ENCODE results near the gene MNX1. TPM values are rescaled to one million over a fixed set of nuclear protein-coding genes. Genes with fewer than 3 reads are reported as not detected.

Gene MNX1
- total RNA-seq, 1 experiment from 2014 or later, result 1.2 TPM

- peaks cover 96% of the 10 kb centered on the region for H3K27me3 ChIP-seq (ENCODE audit: control insufficient read depth, insufficient read depth, low read length)
- no peaks in the 10 kb centered on the region for H3K36me3 ChIP-seq (replicated peaks; ENCODE audit: control insufficient read depth, insufficient read depth, low read length)
- peak; percentile 81 for DNase-seq
- H3K4me3 ChIP-seq (ENCODE audit: insufficient read depth, low read depth, low read length), result no peak overlapping the region
These were observed 3.4 kb upstream of the MNX1 start for GRCh38 chr7:157013602-157014549.

- Histone ChIP-seq H3K27me3 (ENCODE audit: control insufficient read depth, insufficient read depth, low read length) (peaks cover 96% of the 10 kb centered on the region), H3K4me3 (ENCODE audit: insufficient read depth, low read depth, low read length) (no peak overlapping the region), H3K36me3 (replicated peaks; ENCODE audit: control insufficient read depth, insufficient read depth, low read length) (no peaks in the 10 kb centered on the region)
- peak; percentile 56 for DNase-seq
These were observed 2.6 kb upstream of the MNX1 start for GRCh38 chr7:157013101-157013500.

GRCh38 chr7:157012113-157012547 lies 1.7 kb upstream of the MNX1 start:
- DNase-seq, result no peak
- peaks cover 96% of the 10 kb centered on the region for H3K27me3 ChIP-seq (ENCODE audit: control insufficient read depth, insufficient read depth, low read length)
- no peaks in the 10 kb centered on the region for H3K36me3 ChIP-seq (replicated peaks; ENCODE audit: control insufficient read depth, insufficient read depth, low read length)
- H3K4me3 ChIP-seq (ENCODE audit: insufficient read depth, low read depth, low read length), result no peak overlapping the region

DNA sequence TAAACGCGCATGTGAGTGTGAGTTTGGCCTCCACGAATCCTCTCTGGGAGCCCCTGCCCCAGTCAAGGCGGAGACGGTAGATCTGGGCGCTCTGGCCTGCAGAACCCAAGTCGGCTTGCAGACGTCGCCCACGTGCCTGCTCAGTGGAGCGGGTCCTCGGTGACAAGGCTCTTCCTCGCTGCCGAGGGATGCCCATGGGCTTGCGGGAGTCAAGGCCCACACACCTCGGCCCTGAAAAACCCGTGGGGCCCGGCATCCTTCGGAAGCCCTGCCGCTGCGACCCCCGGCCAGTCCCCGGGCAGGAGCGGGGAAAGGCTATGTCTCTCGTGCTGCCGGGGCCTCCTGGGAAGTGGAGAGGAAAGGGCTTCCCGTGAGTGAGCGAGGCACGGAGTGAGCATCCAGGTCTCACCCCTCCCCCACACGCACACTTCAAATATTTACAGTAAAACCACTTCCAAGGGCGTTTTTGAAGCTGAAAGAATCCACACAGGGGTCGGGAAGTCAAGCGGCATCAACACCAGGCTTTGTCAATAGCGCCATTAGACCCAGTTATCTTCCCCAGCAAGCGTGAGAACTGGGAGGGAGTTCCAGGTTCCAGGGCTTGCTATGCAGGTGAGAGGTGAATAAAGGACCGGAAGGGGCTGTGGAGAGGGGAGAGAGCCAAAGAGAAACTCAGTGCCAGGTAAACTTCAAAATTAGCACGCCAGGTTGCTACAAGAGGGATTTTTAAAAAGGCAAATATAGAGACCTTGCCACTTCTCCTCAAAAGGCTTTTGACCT lies 1.1 kb upstream of the MNX1 start:
- Histone ChIP-seq H3K27me3 (ENCODE audit: control insufficient read depth, insufficient read depth, low read length) (peaks cover 96% of the 10 kb centered on the region), H3K36me3 (replicated peaks; ENCODE audit: control insufficient read depth, insufficient read depth, low read length) (no peaks in the 10 kb centered on the region), H3K4me3 (ENCODE audit: insufficient read depth, low read depth, low read length) (peak overlapping the region; percentile 49)
- peak; percentile 78 for DNase-seq

DNA sequence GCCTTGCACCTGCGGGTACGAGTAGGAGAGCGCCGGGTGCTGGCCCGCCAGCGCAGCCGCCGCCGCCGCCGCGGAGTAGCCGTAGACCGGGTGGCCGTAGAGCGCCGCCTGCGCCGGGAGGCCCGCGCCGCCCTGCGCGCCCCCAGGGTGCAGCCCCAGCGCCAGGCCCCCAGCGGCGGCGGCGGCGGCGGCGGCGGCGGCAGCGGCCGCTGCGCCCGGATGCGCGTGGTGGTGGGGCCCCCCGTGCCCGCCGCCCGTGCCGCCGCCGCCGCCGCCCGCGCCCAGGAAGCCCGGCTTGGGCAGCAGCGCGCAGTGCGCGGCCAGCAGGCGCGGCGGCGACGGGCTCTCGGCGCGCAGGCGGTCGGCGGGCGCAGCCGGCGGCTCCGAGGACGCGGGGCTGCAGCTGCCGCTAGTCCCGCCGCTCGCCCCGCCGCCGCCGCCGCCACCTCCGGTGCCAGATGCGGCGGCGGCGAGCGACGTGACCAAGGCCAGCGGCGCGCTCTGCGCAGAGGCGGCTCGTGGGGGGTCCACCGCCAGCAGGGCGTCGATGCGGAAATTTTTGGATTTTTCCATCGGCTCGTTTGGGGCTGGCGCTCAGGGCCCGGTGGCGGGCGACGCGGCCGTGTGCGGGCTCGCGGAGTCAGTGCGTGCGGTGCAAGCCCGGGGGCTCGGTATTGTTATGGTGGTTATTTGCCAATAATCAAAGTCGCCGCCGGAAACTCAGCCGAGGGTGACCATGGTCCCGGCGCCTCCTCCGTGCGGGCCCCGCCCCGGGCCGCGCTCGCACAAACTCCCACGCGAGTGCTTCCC lies 480 bp downstream of the MNX1 start:
- H3K27me3 ChIP-seq (ENCODE audit: control insufficient read depth, insufficient read depth, low read length), result peaks cover 95% of the 10 kb centered on the region
- H3K4me3 ChIP-seq (ENCODE audit: insufficient read depth, low read depth, low read length), result peak overlapping the region; percentile 54
- H3K36me3 ChIP-seq (replicated peaks; ENCODE audit: control insufficient read depth, insufficient read depth, low read length), result no peaks in the 10 kb centered on the region
- peak; percentile 79 for DNase-seq

DNA sequence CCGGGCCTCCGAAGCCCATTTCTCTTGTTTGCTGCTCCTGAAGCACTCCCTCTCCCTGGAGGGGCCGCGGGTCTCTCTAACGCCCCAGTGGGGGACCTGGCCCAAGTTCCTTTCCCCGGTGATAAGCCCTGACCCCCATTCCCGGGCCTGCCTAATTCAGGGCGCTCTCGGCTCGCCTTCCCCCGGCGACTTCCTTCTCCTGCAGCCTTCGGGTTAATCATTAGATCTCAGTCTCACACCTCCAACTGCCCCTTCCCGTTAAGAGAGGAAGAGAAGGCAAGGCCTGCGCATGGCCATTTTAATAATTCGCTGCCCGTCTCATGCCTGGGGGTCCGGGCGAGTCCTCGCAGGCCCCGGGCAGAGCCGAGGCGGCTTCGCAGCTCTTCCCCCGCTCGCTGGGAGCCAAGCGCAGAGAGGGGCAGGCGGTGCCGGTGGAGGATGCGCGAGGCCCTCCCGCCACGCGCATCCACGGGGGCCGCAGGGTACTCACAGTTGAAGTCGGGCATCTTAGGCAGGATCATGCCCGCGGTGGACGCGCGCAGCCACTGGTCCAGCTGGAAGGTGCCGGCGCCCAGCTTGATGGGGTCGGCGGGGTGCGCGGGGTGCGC lies 1.2 kb downstream of the MNX1 start:
- peaks cover 95% of the 10 kb centered on the region for H3K27me3 ChIP-seq (ENCODE audit: control insufficient read depth, insufficient read depth, low read length)
- H3K4me3 ChIP-seq (ENCODE audit: insufficient read depth, low read depth, low read length), result peak overlapping the region; percentile 23; the same call in 1 of the 2 replicates
- peak; percentile 67 for DNase-seq
- H3K36me3 ChIP-seq (replicated peaks; ENCODE audit: control insufficient read depth, insufficient read depth, low read length), result no peaks in the 10 kb centered on the region

GRCh38 chr7:157008206-157009169 lies 2.0 kb downstream of the MNX1 start:
- Histone ChIP-seq H3K4me3 (ENCODE audit: insufficient read depth, low read depth, low read length) (peak overlapping the region; percentile 10; the same call in 1 of the 2 replicates), H3K36me3 (replicated peaks; ENCODE audit: control insufficient read depth, insufficient read depth, low read length) (no peaks in the 10 kb centered on the region), H3K27me3 (ENCODE audit: control insufficient read depth, insufficient read depth, low read length) (peaks cover 95% of the 10 kb centered on the region)
- peak; percentile 74 for DNase-seq

DNA sequence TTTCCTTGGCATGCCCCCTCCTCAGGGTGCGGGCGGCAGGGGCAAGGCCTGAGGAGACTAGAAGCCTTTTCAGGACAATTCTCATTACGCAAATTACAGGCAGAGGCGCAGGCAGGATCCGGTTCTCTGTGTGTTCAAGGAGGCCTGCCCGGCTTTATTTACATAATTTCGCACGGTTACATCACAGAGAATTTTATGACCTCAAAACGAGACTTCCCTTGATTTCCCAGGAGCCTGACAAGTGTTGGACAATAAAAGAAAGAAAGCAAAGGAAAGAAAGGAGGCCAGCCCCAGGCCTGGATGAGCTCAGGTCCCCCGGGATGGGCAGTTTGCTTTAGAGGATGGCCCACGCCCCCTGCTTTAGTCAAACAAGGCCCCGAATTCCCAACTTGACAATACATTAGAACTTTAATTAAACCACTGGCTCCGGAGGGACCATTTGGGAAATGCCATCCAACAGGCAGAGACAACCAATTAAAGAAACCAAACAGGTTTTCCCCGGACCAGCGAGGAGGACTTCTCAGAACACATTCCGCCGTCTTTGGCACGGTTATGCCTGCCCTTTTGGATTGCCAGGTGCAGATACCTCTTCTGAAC lies 2.9 kb downstream of the MNX1 start:
- H3K4me3 ChIP-seq (ENCODE audit: insufficient read depth, low read depth, low read length), result no peak overlapping the region
- H3K27me3 ChIP-seq (ENCODE audit: control insufficient read depth, insufficient read depth, low read length), result peaks cover 95% of the 10 kb centered on the region
- peak; percentile 50 for DNase-seq
- H3K36me3 ChIP-seq (replicated peaks; ENCODE audit: control insufficient read depth, insufficient read depth, low read length), result no peaks in the 10 kb centered on the region

GRCh38 chr7:157006829-157007469 lies 3.5 kb downstream of the MNX1 start:
- no peak overlapping the region for H3K4me3 ChIP-seq (ENCODE audit: insufficient read depth, low read depth, low read length)
- H3K36me3 ChIP-seq (replicated peaks; ENCODE audit: control insufficient read depth, insufficient read depth, low read length), result no peaks in the 10 kb centered on the region
- DNase-seq, result no peak

DNA sequence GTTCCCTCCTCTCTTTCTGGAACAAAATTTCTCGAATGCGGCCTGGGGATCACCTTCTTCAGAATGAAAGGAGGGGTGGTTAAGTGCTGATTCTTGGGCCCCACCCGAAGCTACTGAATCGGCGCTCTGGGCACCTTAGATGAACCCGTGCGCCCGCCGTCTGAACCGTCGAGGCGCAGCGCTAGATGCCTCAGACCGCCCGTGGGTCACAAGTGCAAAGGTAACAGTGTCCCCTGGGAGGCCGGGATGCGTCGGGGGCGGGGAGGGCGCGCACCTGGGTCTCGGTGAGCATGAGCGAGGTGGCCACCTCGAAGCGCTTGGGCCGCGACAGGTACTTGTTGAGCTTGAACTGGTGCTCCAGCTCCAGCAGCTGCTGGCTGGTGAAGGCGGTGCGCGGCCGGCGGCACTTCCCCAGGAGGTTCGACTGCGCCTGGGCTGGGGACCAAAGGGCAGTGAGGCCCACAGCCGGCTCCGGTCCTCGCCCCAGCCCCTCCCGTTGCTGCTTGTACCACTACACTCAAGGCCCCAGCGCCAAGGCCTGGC lies 4.2 kb downstream of the MNX1 start:
- peaks cover 95% of the 10 kb centered on the region for H3K27me3 ChIP-seq (ENCODE audit: control insufficient read depth, insufficient read depth, low read length)
- H3K36me3 ChIP-seq (replicated peaks; ENCODE audit: control insufficient read depth, insufficient read depth, low read length), result no peaks in the 10 kb centered on the region
- no peak overlapping the region for H3K4me3 ChIP-seq (ENCODE audit: insufficient read depth, low read depth, low read length)
- peak; percentile 80 for DNase-seq

More at GRCh38 chr7:157006829-157007469, 3.5 kb downstream of the MNX1 start:
- peaks cover 95% of the 10 kb centered on the region for H3K27me3 ChIP-seq (ENCODE audit: control insufficient read depth, insufficient read depth, low read length)

DNA sequence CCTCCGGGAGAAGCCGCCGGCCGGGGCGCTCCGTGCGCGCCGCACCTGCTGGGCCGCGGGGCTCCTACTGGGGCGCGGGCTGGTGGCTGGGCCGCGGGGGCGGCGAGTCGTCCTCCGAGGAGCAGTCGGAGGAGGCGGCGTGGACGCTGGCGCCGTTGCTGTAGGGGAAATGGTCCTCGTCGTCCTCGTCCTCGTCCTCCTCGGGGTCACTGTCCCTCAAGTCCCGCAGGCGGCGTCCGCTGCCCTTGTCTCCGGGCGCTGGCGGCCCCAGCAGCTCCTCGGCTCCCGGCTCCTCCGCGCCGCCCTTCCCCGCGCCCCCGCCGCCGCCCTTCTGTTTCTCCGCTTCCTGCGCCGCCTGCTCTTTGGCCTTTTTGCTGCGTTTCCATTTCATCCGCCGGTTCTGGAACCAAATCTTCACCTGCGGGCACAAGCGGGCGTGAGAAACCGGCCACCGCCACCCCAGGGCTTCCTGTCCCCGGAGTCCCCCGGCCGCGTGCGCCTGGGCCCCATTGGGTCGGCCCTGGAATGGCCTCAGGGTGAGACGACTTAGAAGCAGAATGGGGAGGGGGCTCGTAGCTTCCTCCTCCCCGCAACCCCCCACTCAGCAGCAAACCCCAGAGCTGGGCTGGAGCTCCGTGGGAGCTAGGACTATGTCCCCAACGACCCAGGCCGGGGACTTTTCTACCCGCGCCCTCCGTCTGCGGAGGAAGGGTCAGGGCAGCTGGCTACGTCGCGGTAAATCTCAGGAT lies 4.8 kb downstream of the MNX1 start:
- Histone ChIP-seq H3K36me3 (replicated peaks; ENCODE audit: control insufficient read depth, insufficient read depth, low read length) (no peaks in the 10 kb centered on the region), H3K4me3 (ENCODE audit: insufficient read depth, low read depth, low read length) (no peak overlapping the region), H3K27me3 (ENCODE audit: control insufficient read depth, insufficient read depth, low read length) (peaks cover 95% of the 10 kb centered on the region)
- peak; percentile 77 for DNase-seq

Measured in H7 (cell line).